Epithelial cell of prostate (primary cell): Measurements from ENCODE around the gene LRSAM1.

ENCODE experiments used
- DNase-seq: peaks from one replicate; pipeline ENCODE4 v3.0.0-alpha.2; 2011; ENCODE audit warnings: low read depth, low spot score
- H3K27ac ChIP-seq: fragments of 450-650 bp; 2 replicates; pipeline ENCODE4 v1.5.1; 2017; ENCODE audit warnings: mild to moderate bottlenecking

Gene LRSAM1

DNA sequence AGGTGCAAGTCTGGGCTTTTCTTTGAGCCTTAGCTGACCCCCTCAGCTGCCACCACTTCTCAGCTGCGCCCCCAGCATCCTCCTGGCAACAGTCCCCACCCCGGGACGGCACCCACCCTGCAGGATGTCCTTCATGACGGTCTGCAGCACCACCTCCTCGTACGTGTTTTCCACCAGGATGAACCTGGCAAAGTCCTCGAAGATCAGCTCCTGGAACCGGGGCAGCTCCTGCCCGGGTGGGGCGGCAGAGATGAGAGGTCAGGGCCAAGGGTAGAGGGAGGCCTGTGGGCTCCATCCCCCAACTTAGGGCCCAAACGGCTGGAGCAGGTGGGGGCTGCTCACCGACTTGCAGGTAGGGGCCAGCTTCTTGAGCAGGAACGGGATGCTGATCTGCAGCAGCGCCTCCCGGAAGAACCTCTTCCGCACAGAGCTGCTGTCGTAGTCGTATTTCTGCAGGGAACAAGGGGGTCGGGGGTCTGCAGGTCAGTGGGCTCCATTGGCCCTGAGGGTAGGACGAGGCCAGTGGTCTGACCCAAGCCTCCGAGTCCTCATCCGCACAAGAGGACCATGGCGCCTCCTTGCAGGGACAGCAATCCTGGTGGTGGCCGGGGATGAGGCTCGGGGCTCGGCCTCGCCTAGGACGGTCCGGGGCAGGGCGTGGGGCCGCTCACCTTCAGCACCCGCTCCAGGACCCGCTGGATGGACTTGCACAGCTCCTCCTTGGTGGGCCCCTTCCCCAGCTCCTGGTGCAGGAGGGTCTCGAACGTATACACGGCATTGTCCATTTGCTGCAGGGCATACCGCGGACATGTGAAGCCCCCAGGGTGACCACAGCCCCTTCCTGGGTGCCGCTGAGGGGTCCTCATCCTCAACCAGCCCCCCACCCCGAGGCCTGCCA is 56.7 kb downstream of the LRSAM1 start:
- no peak for DNase-seq
- H3K27ac ChIP-seq, result no peak overlapping the region

DNA sequence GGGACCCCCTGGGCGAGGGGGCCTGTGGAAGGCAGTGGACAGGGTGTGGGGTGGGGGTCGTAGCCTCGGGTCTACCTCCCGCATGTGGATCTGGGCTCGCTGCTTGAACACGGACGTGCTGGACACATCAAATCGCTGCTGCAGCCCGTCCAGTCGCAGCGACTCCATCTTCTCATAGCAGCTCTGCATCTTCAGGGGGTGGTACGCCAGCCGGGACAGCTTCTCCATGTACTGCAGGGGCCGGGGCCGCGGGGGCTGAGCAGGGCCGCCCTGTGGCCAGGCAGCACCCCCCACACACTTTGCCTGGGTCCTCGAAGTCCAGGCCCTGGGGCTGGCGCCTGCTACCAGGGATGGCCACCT is 57.6 kb downstream of the LRSAM1 start:
- no peak for DNase-seq
- H3K27ac ChIP-seq, result no peak overlapping the region

DNA sequence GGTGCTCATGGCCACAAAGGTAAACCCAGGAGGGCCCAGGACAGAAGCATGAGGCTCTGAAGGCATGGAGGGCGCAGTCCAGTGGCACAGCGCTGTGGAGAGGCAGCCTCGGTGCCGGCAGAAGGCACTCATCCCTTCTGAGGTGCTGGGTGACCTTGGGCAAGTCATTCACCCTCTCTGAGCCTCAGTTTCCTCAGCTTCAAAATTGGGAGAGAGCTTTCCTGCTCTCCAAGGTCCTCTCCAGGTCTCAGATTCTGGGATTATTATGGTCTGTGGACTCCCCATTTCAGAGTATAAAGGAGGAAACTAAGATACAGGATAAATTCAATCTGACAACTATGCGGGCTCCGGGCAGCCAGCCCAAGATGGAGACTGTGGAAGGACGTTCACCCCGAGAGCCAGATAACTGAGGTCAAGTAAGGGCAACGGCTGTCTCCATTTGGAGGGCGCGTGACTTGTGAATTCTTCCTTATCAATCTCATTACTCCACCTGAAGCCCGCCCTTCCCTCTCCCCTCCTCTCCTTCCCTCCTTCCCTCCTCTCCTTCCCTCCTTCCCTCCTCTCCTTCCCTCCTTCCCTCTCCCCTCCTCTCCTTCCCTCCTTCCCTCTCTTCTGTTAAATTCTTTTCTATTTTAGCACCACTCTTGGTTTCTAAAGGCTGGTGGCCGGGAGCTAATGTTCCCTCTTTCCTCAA is 58.1 kb downstream of the LRSAM1 start:
- H3K27ac ChIP-seq, result no peak overlapping the region
- no peak for DNase-seq

- DNase-seq, result no peak
- H3K27ac ChIP-seq, result no peak overlapping the region
Measured at GRCh38 chr9:127509955-127510299, 58.6 kb downstream of the LRSAM1 start.

DNA sequence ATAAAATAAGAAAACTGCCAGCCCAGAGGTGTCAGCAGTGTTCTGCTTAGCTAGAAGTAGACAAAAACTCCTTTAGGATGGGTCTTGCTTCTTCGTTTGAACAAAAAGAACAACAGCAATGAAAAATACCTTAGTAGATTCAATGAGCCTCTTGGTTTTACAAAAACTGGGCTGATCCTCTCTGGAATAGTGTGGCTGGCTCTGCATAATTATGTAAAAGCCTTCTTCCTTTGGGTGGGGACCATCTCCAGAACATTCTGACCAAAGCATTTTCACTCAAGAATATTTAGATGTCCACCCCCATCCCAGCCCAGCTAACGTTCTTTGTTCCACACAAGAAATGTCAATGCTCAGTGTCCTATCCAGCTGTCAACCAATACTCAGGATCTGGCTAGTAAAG is 63.2 kb downstream of the LRSAM1 start:
- H3K27ac ChIP-seq, result no peak overlapping the region

DNA sequence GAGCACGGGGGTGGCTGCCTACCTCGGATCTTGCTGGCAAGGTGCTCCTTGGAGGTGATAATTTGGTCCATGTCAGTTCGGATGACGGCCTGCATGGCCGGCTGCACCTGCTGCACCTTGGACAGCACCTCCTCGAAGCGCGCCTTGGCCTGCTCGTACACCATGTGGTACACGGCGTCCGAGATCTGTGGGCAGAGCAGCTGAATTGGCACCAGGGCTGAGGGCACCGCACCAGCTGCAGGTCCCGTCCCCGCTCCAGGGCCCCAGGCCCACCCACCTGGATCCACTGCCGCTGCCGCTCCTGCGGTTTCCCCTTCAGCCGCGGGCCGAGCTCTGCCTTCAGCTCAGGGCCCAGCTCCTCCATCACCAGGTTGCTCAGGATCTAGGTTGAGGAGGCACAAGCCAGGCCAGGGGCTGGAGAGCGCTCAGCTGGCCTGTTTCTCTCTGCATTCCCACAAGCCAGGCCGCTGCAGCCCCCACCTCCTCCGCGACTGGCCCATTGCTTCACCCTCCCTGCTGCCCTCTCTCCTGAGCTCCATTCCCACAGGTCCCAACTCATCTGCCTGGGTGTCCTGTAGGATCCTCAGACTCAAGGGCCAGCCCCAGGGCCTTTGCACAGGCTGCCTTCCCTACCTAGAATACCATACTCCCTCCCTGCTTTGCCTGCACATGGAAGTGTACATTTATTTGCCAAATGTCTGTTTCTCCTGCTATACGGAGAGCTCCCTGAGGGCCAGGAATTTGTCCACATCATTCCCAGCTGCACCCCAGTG is 65.7 kb downstream of the LRSAM1 start:
- H3K27ac ChIP-seq, result no peak overlapping the region

More for the DNA sequence above, 63.2 kb downstream of the LRSAM1 start:
- no peak for DNase-seq

GRCh38 chr9:127517620-127518019 is 66.3 kb downstream of the LRSAM1 start:
- no peak overlapping the region for H3K27ac ChIP-seq

More for the DNA sequence above, 65.7 kb downstream of the LRSAM1 start:
- DNase-seq, result no peak

GRCh38 chr9:127518091-127518856 is 67.0 kb downstream of the LRSAM1 start:
- H3K27ac ChIP-seq, result peak overlapping the region; percentile 72

More at GRCh38 chr9:127517620-127518019, 66.3 kb downstream of the LRSAM1 start:
- DNase-seq, result no peak

DNA sequence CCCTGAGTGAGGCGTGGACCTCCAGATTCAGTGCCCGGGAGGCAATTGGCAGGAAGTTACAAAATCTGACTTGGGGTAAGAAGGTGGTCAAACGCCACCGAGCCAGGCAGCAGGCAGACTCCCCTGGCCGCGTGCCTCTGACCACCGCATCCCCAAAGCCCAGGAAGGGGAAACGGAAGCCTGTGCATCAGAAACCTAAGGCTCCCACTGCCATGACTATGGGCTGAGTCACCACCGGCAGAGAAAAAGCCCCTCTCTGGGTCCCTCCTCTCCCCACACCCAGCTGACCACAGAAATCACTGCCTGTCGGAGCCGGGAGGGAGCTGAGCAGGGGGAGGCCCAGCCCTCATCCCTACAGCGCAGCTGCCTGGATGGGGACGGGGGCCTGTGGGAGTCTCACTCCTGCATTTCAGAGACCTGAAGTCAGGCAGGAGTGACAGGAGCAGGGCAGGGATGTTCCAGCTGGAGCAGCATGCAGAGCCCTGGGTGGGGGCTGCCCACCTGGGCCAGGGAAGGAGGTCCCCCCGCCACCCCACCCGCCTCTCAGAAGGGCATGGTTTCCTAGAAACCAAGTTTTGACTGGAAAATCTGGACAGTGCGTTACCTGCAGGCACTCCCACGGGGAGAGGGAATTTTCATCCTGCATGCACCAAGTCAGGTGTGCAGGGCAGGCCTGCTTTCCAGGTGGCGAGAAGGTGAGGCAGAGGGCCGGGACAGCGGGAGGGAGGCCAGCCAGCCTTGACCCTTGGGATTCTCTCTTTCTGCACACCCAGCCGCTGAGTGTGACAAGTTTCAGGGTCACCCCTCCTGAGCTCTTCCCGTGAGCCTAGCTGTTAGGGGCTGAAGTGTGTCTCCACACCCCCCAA is 68.2 kb downstream of the LRSAM1 start:
- DNase-seq, result no peak
- peak overlapping the region; percentile 72 for H3K27ac ChIP-seq

More at GRCh38 chr9:127518091-127518856, 67.0 kb downstream of the LRSAM1 start:
- DNase-seq, result no peak

DNA sequence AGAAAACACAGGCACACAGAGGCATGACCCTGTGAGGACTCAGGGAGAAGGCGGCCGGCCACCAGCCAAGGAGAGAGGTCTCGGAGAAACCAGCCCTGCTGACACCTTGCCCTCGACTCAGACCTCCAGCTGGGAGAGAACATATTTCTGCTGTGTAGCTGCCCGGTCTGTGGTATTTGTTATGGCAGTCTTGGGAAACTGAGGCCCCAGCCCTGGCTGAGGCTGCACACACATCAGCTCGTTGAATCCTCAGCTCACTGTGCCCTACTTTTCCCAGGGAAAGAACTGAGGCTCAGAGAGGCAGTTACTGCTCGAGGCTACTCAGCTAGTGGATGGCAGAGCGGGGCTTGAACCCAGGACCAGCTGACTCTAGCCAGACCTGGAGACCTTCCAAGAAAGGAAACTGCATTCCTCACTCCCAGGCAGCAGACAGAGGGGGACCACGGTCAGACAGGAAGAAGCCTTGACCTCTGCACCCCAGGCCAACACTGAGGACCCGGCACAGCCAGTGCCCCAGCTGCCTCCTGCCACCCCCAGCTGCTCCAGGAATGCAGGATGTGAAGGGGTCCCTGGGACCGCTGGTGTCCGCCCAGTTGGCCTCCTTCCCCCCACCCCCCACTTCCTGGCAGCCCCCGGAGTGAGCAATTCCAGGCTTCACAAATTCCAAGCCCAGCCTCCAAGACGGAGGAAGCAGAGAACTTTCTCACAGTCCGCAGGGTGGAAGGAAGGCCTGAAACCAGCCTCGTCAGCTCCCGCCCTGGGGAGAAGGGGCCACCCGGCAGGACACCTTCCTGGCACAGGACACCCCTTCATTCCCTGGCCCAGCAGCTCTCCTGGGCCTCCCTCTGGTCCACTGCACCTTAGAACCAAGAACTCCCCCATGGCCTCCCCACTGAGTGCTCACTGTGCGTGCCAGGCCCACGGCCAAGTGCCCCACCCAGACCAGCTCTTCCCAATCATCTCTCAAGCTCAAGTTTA is 69.9 kb downstream of the LRSAM1 start:
- no peak for DNase-seq
- H3K27ac ChIP-seq, result peak overlapping the region; percentile 72

DNA sequence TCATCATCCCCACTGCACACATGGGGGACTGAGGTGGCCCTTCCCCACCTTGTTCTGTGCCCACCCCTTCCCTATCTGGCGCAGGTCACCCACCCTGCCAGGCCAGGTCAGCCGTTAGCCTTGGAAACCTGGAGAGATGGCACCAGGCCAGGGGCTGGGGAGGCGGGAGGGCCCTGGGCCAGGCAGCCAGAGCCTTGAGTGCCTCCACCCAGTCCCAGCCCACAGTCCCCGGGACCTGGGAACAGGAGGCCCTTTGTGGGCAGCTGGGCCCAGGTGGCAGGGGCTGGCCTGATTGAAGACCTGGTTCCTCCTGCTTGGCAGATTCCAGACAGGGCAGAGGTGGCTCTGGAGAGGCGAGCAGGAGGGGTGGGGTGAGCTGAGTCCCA is 70.6 kb downstream of the LRSAM1 start:
- H3K27ac ChIP-seq, result peak overlapping the region; percentile 72
- DNase-seq, result no peak

DNA sequence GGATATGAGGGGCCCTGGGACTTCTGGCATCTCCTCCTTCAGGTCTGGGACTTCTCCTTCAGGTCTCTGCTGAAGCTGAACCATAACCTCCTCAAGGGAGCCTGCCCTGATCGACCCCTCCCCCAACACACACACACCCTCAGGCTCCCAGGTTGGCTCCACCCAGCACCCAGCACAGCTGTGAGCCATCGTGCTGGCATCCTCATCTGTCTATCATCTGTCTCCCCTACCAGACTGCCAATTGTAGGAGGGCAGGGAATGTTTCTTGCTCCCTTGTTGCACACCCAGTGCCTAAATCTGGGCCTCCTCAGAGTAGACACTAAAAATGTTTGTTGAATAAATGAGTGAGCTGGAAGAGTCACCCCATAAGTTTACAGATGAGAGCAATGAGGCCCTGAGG is 71.4 kb downstream of the LRSAM1 start:
- peak overlapping the region; percentile 72 for H3K27ac ChIP-seq

GRCh38 chr9:127523312-127523851 is 72.1 kb downstream of the LRSAM1 start:
- no peak for DNase-seq
- peak overlapping the region; percentile 72 for H3K27ac ChIP-seq

More for the DNA sequence above, 71.4 kb downstream of the LRSAM1 start:
- DNase-seq, result no peak

- DNase-seq, result no peak
- peak overlapping the region; percentile 72 for H3K27ac ChIP-seq
Measured at GRCh38 chr9:127524373-127524772, 73.1 kb downstream of the LRSAM1 start.

- DNase-seq, result no peak
- peak overlapping the region; percentile 72 for H3K27ac ChIP-seq
Measured at GRCh38 chr9:127525401-127526188, 74.3 kb downstream of the LRSAM1 start.

- no peak overlapping the region for H3K27ac ChIP-seq
- no peak for DNase-seq
Measured at GRCh38 chr9:127526655-127527559, 75.6 kb downstream of the LRSAM1 start.
